K562 (cell line): ENCODE measurements around the gene POR. TPM values are rescaled to one million over a fixed set of nuclear protein-coding genes. Genes with fewer than 3 reads are reported as not detected.

Source experiments
- ARID2 ChIP-seq: fragments of 450-650 bp; IDR thresholded peaks from 2 replicates; pipeline ENCODE4 v1.6.1; 2017; ENCODE audit warnings: antibody characterized with exemption, mild to moderate bottlenecking
- GTF2F1 ChIP-seq: IDR thresholded peaks from 2 replicates; pipeline ENCODE4 v1.6.1; 2011; ENCODE audit warnings: low read depth, low read length, improper control_type of control experiment
- MEF2D ChIP-seq: conservative IDR thresholded peaks from 2 replicates; pipeline ENCODE4 v1.6.1; 2016; ENCODE audit warnings: low read depth, missing genetic modification characterization, missing compliant biosample characterization
- SMARCE1 ChIP-seq: fragments of 450-650 bp; IDR thresholded peaks from 2 replicates; pipeline ENCODE4 v1.7.1; 2016; ENCODE audit warnings: mild to moderate bottlenecking
- VEZF1 ChIP-seq: fragments of 200-800 bp; sonication (Bioruptor generic); IDR thresholded peaks from 2 replicates; pipeline ENCODE4 v1.6.1; 2017; ENCODE audit warnings: missing genetic modification characterization, missing compliant biosample characterization
- ZFP36 ChIP-seq: fragments of 150-350 bp; IDR thresholded peaks from 2 replicates; pipeline ENCODE4 v1.6.1; 2018; ENCODE audit warnings: low read length, low read depth; ENCODE audit not compliant: partially characterized antibody
- ZNF444 ChIP-seq: fragments of 250-450 bp; sonication (Bioruptor Pico); IDR thresholded peaks from 2 replicates; pipeline ENCODE4 v1.4.0; 2020; ENCODE audit warnings: mild to moderate bottlenecking, moderate library complexity
- ZNF609 ChIP-seq: sonication (generic); formaldehyde crosslinking; IDR thresholded peaks from 2 replicates; pipeline ENCODE4 v1.8.1; 2023; ENCODE audit warnings: missing genetic modification reagents, mild to moderate bottlenecking, borderline replicate concordance
- polyA plus RNA-seq, 8 experiments: library from polyadenylated mRNA; depleted of rRNA in 4 of 8; stranded (reverse) in 5 of 8; unstranded in 3 of 8; fragments of >200 nt; fragmentation: Nextera tagmentation in 2 of 8; fragmentation: Illumina TruSeq in 1 of 8; extraction: Ambion mirVana in 2 of 8; extraction: Trizol in 1 of 8; gene quantifications; 2 replicates each; pipeline versions ENCODE4 v1.2.1 to v1.2.3, GENCODE V29; 2011 to 2014; ENCODE audit warnings: inconsistent platforms in 1 of 8, missing spikeins in 1 of 8
- total RNA-seq, 7 experiments: library from RNA; depleted of rRNA in 6 of 7; stranded (reverse); fragments of >200 nt in 6 of 7; fragmentation: Illumina TruSeq in 2 of 7; extraction: Trizol in 2 of 7; gene quantifications; 2 replicates each; pipeline versions ENCODE4 v1.2.1 to v1.2.3, GENCODE V29; 2011 to 2021; ENCODE audit warnings: low replicate concordance in 1 of 7
- TF ChIP-seq, protein P1 (sequence below), 2 experiments: fragments of 450-650 bp; IDR thresholded peaks; 2 replicates each; pipeline ENCODE4 v1.6.1; 2016; ENCODE audit warnings: mild to moderate bottlenecking in 2 of 2, borderline replicate concordance in 1 of 2, low read depth in 1 of 2, moderate library complexity in 1 of 2
- TF ChIP-seq, protein P2 (sequence below): fragments of 450-650 bp; formaldehyde crosslinking; IDR thresholded peaks from 2 replicates; pipeline ENCODE4 v1.4.0; 2020; ENCODE audit warnings: mild to moderate bottlenecking, moderate library complexity

Gene POR
- total and polyA plus RNA-seq, 9 of the 15 experiments (the other 6 are each of a cell fraction or from before 2014, with no cell fraction given), result 4.7 to 142 (median 40.8) TPM

DNA sequence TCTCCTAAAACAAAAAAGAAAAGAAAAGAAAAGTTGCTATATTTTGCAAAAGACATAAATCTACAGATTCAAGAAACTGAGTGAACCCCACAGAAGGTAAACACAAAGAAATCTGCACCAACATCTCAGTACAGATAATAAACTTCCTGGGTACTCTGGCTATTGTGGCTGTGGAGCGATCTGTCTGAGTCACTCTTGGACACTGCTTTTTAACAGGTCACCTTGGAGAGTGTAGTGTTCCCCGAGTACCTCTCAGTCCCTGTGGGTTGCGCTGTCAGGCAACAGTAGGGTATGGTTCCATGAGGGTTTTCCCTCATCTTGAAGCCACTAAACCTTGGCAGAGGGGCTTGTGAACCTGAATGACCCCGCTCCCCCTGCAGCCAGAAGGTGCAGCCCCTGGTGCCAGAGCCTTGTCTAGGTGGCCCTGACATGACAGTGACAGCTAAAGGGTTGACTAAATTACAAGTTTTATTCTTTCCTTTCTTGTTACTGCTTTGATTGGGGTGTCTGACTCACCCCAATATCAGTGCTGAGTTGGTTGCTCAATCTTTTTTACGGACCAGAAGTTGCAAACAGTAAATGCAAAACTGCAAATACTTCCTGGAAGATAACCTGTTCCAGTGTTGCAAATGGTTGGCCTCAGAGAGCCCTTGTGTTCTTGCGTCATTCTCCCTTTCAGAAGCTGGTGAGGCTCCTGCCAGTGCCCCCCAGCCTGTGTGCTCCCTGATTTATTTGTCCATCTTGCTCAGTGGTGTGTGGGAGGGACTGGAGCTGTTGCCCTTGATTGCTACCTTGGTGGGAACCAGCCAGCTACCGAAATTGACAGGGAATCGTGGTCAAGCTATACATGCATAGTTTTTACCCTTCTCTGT lies 30.6 kb downstream of the POR start (continued):
- no peak for TF ChIP-seq VEZF1 (CRISPR knock-in tag)
- TF ChIP-seq MEF2D (tag), result no peak
- TF ChIP-seq, protein P1, sequence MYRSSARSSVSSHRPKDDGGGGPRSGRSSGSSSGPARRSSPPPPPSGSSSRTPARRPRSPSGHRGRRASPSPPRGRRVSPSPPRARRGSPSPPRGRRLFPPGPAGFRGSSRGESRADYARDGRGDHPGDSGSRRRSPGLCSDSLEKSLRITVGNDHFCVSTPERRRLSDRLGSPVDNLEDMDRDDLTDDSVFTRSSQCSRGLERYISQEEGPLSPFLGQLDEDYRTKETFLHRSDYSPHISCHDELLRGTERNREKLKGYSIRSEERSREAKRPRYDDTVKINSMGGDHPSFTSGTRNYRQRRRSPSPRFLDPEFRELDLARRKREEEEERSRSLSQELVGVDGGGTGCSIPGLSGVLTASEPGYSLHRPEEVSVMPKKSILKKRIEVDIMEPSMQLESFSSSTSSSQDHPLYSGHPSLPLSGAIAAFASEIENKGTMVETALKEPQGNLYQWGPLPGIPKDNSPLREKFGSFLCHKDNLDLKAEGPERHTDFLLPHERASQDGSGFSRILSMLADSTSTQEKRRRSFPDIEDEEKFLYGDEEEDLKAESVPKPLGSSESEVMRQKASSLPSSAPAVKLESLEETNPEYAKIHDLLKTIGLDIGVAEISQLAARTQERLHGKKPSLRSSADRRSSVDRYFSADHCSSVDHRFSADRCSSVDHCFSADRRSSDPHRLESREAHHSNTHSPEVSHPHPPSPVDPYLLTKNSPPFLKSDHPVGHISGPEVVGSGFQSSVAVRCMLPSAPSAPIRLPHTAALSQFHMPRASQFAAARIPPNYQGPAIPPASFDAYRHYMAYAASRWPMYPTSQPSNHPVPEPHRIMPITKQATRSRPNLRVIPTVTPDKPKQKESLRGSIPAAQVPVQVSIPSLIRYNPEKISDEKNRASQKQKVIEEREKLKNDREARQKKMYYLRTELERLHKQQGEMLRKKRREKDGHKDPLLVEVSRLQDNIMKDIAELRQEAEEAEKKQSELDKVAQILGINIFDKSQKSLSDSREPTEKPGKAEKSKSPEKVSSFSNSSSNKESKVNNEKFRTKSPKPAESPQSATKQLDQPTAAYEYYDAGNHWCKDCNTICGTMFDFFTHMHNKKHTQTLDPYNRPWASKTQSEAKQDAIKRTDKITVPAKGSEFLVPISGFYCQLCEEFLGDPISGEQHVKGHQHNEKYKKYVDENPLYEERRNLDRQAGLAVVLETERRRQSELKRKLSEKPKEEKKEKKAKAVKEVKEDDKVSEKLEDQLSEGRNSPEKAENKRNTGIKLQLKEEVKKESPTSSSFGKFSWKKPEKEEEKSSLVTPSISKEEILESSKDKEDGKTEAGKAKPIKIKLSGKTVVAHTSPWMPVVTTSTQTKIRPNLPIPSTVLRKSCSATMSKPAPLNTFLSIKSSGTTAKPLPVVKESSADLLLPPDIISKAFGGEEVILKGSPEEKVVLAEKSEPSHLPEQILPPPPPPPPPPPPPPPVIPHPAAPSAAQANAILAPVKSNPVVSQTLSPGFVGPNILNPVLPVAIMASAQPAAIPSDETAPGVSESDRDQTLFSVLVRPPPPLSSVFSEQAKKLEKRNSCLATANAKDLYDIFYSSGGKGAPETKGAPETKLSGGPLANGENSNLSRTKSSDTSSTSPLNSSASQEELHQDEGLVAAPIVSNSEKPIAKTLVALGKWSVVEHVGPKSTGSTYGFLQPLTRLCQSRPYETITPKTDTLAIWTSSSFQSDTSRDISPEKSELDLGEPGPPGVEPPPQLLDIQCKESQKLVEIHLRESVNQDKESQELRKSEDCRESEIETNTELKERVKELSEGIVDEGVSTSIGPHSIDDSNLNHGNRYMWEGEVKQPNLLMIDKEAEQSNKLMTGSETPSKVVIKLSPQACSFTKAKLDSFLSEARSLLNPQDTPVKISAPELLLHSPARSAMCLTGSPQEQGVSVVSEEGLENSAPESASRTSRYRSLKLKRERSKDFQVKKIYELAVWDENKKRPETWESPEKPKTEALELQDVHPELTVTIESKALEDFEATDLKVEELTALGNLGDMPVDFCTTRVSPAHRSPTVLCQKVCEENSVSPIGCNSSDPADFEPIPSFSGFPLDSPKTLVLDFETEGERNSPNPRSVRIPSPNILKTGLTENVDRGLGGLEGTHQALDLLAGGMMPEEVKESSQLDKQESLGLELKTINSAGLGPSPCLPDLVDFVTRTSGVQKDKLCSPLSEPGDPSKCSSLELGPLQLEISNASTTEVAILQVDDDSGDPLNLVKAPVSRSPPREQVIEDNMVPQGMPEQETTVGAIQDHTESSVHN (IDR thresholded peaks at IDR 0.05; ENCODE audit: borderline replicate concordance in 1 of 2, low read depth in 1 of 2), result no peak
- TF ChIP-seq, protein P2, sequence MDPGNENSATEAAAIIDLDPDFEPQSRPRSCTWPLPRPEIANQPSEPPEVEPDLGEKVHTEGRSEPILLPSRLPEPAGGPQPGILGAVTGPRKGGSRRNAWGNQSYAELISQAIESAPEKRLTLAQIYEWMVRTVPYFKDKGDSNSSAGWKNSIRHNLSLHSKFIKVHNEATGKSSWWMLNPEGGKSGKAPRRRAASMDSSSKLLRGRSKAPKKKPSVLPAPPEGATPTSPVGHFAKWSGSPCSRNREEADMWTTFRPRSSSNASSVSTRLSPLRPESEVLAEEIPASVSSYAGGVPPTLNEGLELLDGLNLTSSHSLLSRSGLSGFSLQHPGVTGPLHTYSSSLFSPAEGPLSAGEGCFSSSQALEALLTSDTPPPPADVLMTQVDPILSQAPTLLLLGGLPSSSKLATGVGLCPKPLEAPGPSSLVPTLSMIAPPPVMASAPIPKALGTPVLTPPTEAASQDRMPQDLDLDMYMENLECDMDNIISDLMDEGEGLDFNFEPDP (CRISPR knock-in tag), result no peak
- no peak for TF ChIP-seq ZFP36
- no peak for TF ChIP-seq ZNF609 (CRISPR knock-in tag)
- no peak for TF ChIP-seq ZNF444
- no peak for TF ChIP-seq ARID2
- TF ChIP-seq GTF2F1, result no peak
- TF ChIP-seq SMARCE1, result peak; percentile 72; the same call in 1 of the 2 replicates
